Activated naive CD8-positive, alpha-beta T cell treated with anti-CD3 and anti-CD28 coated beads, Interleukin-2, amount 50 U/mL, for 16 hours (primary cell): Measurements from ENCODE around the gene SLC27A2.

Source experiments
- DNase-seq: peaks from one replicate; pipeline ENCODE4 v3.0.0-alpha.2; 2020; ENCODE audit warnings: low read depth, low spot score

The SLC27A2 gene

GRCh38 chr15:50275091-50275490 is 93.1 kb downstream of the SLC27A2 start:
- DNase-seq = no peak

GRCh38 chr15:50275908-50276307 is 93.9 kb downstream of the SLC27A2 start:
- no peak for DNase-seq

GRCh38 chr15:50277370-50277769 is 95.4 kb downstream of the SLC27A2 start:
- no peak for DNase-seq

GRCh38 chr15:50278496-50278895 is 96.5 kb downstream of the SLC27A2 start:
- DNase-seq = no peak

GRCh38 chr15:50280271-50280670 is 98.3 kb downstream of the SLC27A2 start:
- DNase-seq = no peak

- no peak for DNase-seq
These were observed 99.4 kb downstream of the SLC27A2 start for GRCh38 chr15:50281427-50281826.
